Mesenchymal stem cell (in vitro differentiated cells and primary cell): ENCODE measurements around the gene CELF5.
A peak's percentile ranks its signal among the peaks of the same experiment; 100 is the strongest.
"Not testable (repeated sequence)": the region's sequence is repeated elsewhere in the genome, so short reads cannot be mapped to it uniquely, and the experiment has no call there.

ENCODE experiments used
- DNase-seq: peaks from one replicate; pipeline ENCODE4 v3.0.0-alpha.2; 2013
- H2AFZ ChIP-seq: one replicate; pipeline ENCODE4 v1.6.1; 2013; ENCODE audit warnings: low read depth, mild to moderate bottlenecking, control low read depth, inconsistent platforms, low read length, moderate library complexity
- H2AK5ac ChIP-seq: 2 replicates; pipeline ENCODE4 v1.6.1; 2013; ENCODE audit warnings: low read length, moderate library complexity, mild to moderate bottlenecking, inconsistent platforms; ENCODE audit not compliant: severe bottlenecking
- H2BK120ac ChIP-seq: one replicate; pipeline ENCODE4 v1.6.1; 2013; ENCODE audit warnings: low read depth, mild to moderate bottlenecking, inconsistent platforms, low read length, moderate library complexity
- H2BK12ac ChIP-seq, 2 experiments: one replicate each; pipeline ENCODE4 v1.6.1; 2013; ENCODE audit warnings: inconsistent platforms in 2 of 2, low read length in 2 of 2, mild to moderate bottlenecking in 2 of 2, moderate library complexity in 2 of 2, control low read depth in 1 of 2
- H2BK15ac ChIP-seq: one replicate; pipeline ENCODE4 v1.6.1; 2013; ENCODE audit warnings: mild to moderate bottlenecking, low read depth, inconsistent platforms; ENCODE audit not compliant: poor library complexity, severe bottlenecking
- H2BK5ac ChIP-seq: 2 replicates; pipeline ENCODE4 v1.6.1; 2013; ENCODE audit warnings: low read depth, mild to moderate bottlenecking, low read length, control low read depth, inconsistent platforms; ENCODE audit not compliant: poor library complexity, severe bottlenecking
- H3K14ac ChIP-seq, 2 experiments: one replicate each; pipeline ENCODE4 v1.6.1; 2013; ENCODE audit warnings: inconsistent platforms in 2 of 2, low read length in 2 of 2, control low read depth in 1 of 2, mild to moderate bottlenecking in 1 of 2, moderate library complexity in 1 of 2
- H3K18ac ChIP-seq, 2 experiments: one replicate each; pipeline ENCODE4 v1.6.1; 2013; ENCODE audit warnings: inconsistent platforms in 2 of 2, low read length in 2 of 2, control low read depth in 1 of 2, low read depth in 1 of 2, mild to moderate bottlenecking in 1 of 2
- H3K23ac ChIP-seq, 2 experiments: one replicate each; pipeline ENCODE4 v1.6.1; 2013; ENCODE audit warnings: inconsistent platforms in 2 of 2, low read length in 2 of 2, mild to moderate bottlenecking in 2 of 2, moderate library complexity in 2 of 2, control low read depth in 1 of 2
- H3K27ac ChIP-seq: 2 replicates; pipeline ENCODE4 v1.5.1; 2013; ENCODE audit warnings: mild to moderate bottlenecking, moderate library complexity, low read length, control low read depth, inconsistent platforms; ENCODE audit not compliant: poor library complexity, severe bottlenecking
- H3K27me3 ChIP-seq, 2 experiments: 2 replicates each; pipeline versions ENCODE4 v1.6.1 to v1.7.0; 2013; ENCODE audit warnings: low read length in 2 of 2, mild to moderate bottlenecking in 2 of 2, moderate library complexity in 2 of 2, control low read depth in 1 of 2, inconsistent platforms in 1 of 2; ENCODE audit not compliant: control insufficient read depth in 1 of 2, insufficient read depth in 1 of 2
- H3K36me3 ChIP-seq, 2 experiments: 2 replicates each; pipeline versions ENCODE4 v1.6.1 to v1.7.0; 2013; ENCODE audit warnings: low read length in 2 of 2, control low read depth in 1 of 2, inconsistent platforms in 1 of 2, low read depth in 1 of 2, mild to moderate bottlenecking in 1 of 2; ENCODE audit not compliant: insufficient read depth in 2 of 2, control insufficient read depth in 1 of 2
- H3K4ac ChIP-seq, 2 experiments: one replicate each; pipeline ENCODE4 v1.6.1; 2013; ENCODE audit warnings: inconsistent platforms in 2 of 2, low read length in 2 of 2, mild to moderate bottlenecking in 2 of 2, moderate library complexity in 2 of 2, control low read depth in 1 of 2, low read depth in 1 of 2
- H3K4me1 ChIP-seq: 2 replicates; pipeline ENCODE4 v1.6.1; 2013; ENCODE audit warnings: low read depth, low read length, control low read depth; ENCODE audit not compliant: control insufficient read depth, insufficient read depth
- H3K4me2 ChIP-seq: 2 replicates; pipeline ENCODE4 v1.6.1; 2013; ENCODE audit warnings: low read length, mild to moderate bottlenecking, inconsistent platforms; ENCODE audit not compliant: poor library complexity, severe bottlenecking
- H3K4me3 ChIP-seq, 2 experiments: 2 replicates each; pipeline versions ENCODE4 v1.5.1 to v1.7.0; 2013; ENCODE audit warnings: low read length in 2 of 2, mild to moderate bottlenecking in 2 of 2, control low read depth in 1 of 2, low read depth in 1 of 2; ENCODE audit not compliant: insufficient read depth in 1 of 2
- H3K79me1 ChIP-seq: replicated peaks from 2 replicates; pipeline ENCODE4 v1.6.1; 2013; ENCODE audit warnings: mild to moderate bottlenecking, control low read depth, low read length, inconsistent platforms; ENCODE audit not compliant: poor library complexity, severe bottlenecking
- H3K9ac ChIP-seq: 2 replicates; pipeline ENCODE4 v1.7.0; 2013; ENCODE audit warnings: mild to moderate bottlenecking, low read length, moderate library complexity
- H3K9me3 ChIP-seq: 2 replicates; pipeline ENCODE4 v1.7.0; 2013; ENCODE audit warnings: mild to moderate bottlenecking, low read length; ENCODE audit not compliant: control insufficient read depth
- H4K8ac ChIP-seq: one replicate; pipeline ENCODE4 v1.6.1; 2013; ENCODE audit warnings: inconsistent platforms, mild to moderate bottlenecking, low read length, moderate library complexity
- H4K91ac ChIP-seq: one replicate; pipeline ENCODE4 v1.6.1; 2013; ENCODE audit warnings: mild to moderate bottlenecking, low read length, inconsistent platforms
- WGBS: methylation state at CpG from one replicate; pipeline ENCODE4 v1.1.7; 2013; ENCODE audit warnings: mixed read lengths; 5-methylcytosine and 5-hydroxymethylcytosine counted together

Gene CELF5

DNA sequence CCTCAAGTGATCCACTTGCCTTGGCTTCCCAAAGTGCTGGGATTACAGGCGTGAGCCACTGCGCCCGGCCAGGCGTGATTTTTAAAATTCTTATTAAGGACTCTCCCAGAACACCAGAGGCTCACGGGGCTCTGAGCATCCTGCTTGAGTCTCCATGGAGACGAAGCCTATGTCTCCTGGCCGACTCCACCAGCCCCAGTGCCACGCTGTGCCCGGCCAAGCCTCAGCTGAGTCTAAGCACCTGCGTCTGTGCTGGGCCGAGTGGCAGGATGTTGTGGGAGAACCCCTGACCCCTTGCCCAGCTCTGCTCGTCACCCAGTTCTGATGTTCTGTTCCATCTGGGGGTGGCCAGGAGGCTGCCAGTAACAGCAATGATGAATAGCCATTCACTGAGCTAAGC is 3.9 kb upstream of the CELF5 start:
- Histone ChIP-seq H2BK120ac (no peak overlapping the region), H3K27ac (no peak overlapping the region), H2BK12ac (no peak overlapping the region)

DNA sequence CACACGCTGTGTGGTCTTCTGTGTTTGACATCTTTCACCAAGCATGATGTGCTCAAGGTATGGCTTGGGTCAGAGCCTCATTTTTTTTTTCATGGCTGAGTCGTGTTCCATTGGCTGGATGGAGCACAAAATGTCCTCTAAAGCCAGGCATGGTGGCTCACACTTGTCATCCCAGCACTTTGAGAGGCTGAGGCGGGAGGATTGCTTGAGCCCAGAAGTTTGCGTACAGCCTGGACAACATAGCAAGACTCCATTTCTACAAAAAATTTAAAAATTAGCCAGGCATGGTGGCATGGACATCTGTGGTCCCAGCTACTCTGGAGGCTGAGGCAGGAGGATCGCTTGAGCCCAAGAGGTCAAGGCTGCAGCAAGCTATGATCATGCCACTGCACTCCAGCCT is 2.9 kb upstream of the CELF5 start:
- H3K23ac ChIP-seq, H3K79me1 ChIP-seq, H2BK12ac ChIP-seq, H2BK120ac ChIP-seq, H4K91ac ChIP-seq, H3K4me1 ChIP-seq, H3K36me3 ChIP-seq, H3K27ac ChIP-seq, H3K18ac ChIP-seq, H3K4me3 ChIP-seq, H3K4ac ChIP-seq, H3K9ac ChIP-seq, H2BK5ac ChIP-seq, H2BK15ac ChIP-seq, H3K14ac ChIP-seq, H3K9me3 ChIP-seq, H4K8ac ChIP-seq, DNase-seq, H3K4me2 ChIP-seq, H2AK5ac ChIP-seq, H2AFZ ChIP-seq: not testable (repeated sequence)
- H3K27me3 ChIP-seq = peaks cover 28 to 29% of the 10 kb centered on the region in 2 experiments
- 65% methylated on average over 5 of the region's 5 CpGs for WGBS

More for the DNA sequence above, 3.9 kb upstream of the CELF5 start:
- Histone ChIP-seq H3K4ac (no peak overlapping the region), H3K23ac (no peak overlapping the region), H3K9ac (no peak overlapping the region), H4K8ac (no peak overlapping the region), H4K91ac (no peak overlapping the region), H3K27me3 (peaks cover 18 to 19% of the 10 kb centered on the region in 2 experiments), H3K36me3 (no peaks in the 10 kb centered on the region), H3K14ac (no peak overlapping the region), H2BK5ac (no peak overlapping the region), H3K9me3 (no peaks in the 10 kb centered on the region), H3K4me1 (peaks cover 4% of the 10 kb centered on the region), H3K79me1 (no peaks in the 10 kb centered on the region), H3K4me2 (no peak overlapping the region), H3K18ac (no peak overlapping the region), H3K4me3 (no peak overlapping the region), H2AFZ (no peak overlapping the region), H2AK5ac (no peak overlapping the region), H2BK15ac (no peak overlapping the region)
- 86% methylated on average over 12 of the region's 12 CpGs for WGBS
- DNase-seq = no peak

DNA sequence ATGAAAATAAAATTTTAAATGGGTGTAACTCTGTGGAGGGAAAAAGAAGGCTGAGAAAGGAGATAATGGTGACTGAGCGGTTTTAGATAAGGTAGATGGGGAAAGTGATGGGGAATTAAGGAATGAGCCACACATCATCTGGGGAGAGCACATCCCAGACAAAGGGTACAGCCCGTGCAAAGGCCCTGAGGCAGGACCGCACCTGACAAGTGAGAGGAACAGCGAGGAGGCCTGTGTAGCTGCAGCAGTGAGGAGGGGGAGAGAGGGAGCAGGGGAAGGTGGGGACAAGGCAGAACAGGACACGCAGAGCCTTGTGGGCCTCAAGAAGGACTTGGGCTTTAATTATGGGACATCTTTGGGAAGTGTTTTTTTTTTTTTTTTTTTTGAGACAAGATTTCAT is 1.8 kb upstream of the CELF5 start:
- DNase-seq = no peak
- Histone ChIP-seq H4K91ac (peak overlapping the region; percentile 7), H3K14ac (no peak overlapping the region), H3K36me3 (peaks cover 0 to 2% of the 10 kb centered on the region in 2 experiments), H3K27me3 (peaks cover 39 to 40% of the 10 kb centered on the region in 2 experiments), H2BK5ac (no peak overlapping the region), H2BK15ac (no peak overlapping the region), H4K8ac (no peak overlapping the region), H3K4ac (no peak overlapping the region), H3K27ac (no peak overlapping the region), H2AK5ac (no peak overlapping the region), H2BK12ac (no peak overlapping the region), H3K23ac (no peak overlapping the region), H3K4me2 (no peak overlapping the region), H3K4me3 (no peak overlapping the region), H3K79me1 (no peaks in the 10 kb centered on the region), H3K18ac (no peak overlapping the region), H2AFZ (no peak overlapping the region), H3K9me3 (no peaks in the 10 kb centered on the region), H2BK120ac (no peak overlapping the region), H3K4me1 (peaks cover 4% of the 10 kb centered on the region), H3K9ac (no peak overlapping the region)
- WGBS = 84% methylated on average over 5 of the region's 5 CpGs

DNA sequence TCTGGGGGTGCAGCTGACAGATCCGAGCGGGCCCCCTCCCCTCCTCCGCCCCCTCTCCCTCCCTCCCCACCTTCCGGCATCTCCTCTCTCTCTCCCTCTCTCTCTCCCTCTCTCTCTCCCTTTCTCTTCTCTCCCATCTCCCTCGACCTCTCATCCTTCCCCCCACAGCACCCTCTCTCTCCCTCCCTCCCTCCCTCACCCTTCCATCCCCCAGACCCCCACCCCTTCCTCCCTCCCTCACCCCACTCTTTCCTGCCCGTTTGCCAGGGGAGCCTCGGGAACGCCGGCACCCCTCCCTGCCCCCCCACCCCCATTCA is 666 bp downstream of the CELF5 start:
- peaks cover 0 to 3% of the 10 kb centered on the region in 2 experiments for H3K36me3 ChIP-seq
- H2BK15ac ChIP-seq = no peak overlapping the region
- H4K8ac ChIP-seq = no peak overlapping the region
- H3K23ac ChIP-seq = no peak overlapping the region
- no peak overlapping the region for H3K4me3 ChIP-seq
- H2BK5ac ChIP-seq = no peak overlapping the region
- H2AFZ ChIP-seq = no peak overlapping the region
- 4% methylated on average over 6 of the region's 9 CpGs for WGBS
- no peak overlapping the region for H2BK12ac ChIP-seq
- H3K18ac ChIP-seq = no peak overlapping the region
- no peak overlapping the region for H3K27ac ChIP-seq
- H3K4me1 ChIP-seq = peaks cover 11% of the 10 kb centered on the region
- H3K4me2 ChIP-seq = no peak overlapping the region
- no peak overlapping the region for H2BK120ac ChIP-seq
- no peak for DNase-seq
- H3K79me1 ChIP-seq = no peaks in the 10 kb centered on the region
- no peaks in the 10 kb centered on the region for H3K9me3 ChIP-seq
- no peak overlapping the region for H3K14ac ChIP-seq
- no peak overlapping the region for H4K91ac ChIP-seq
- no peak overlapping the region for H2AK5ac ChIP-seq
- no peak overlapping the region for H3K9ac ChIP-seq
- H3K4ac ChIP-seq = no peak overlapping the region
- peaks cover 61 to 62% of the 10 kb centered on the region in 2 experiments for H3K27me3 ChIP-seq
